HG03460 (cell line): ENCODE data around the gene FAM13B.
"Not testable (repeated sequence)": the region's sequence is repeated elsewhere in the genome, so short reads cannot be mapped to it uniquely, and the experiment has no call there.

Source experiments
- ATAC-seq: cut with Tn5 transposase; IDR thresholded peaks from one replicate; pipeline ENCODE4 v1.9.1; 2021; ENCODE audit not compliant: unreplicated experiment

FAM13B gene

DNA sequence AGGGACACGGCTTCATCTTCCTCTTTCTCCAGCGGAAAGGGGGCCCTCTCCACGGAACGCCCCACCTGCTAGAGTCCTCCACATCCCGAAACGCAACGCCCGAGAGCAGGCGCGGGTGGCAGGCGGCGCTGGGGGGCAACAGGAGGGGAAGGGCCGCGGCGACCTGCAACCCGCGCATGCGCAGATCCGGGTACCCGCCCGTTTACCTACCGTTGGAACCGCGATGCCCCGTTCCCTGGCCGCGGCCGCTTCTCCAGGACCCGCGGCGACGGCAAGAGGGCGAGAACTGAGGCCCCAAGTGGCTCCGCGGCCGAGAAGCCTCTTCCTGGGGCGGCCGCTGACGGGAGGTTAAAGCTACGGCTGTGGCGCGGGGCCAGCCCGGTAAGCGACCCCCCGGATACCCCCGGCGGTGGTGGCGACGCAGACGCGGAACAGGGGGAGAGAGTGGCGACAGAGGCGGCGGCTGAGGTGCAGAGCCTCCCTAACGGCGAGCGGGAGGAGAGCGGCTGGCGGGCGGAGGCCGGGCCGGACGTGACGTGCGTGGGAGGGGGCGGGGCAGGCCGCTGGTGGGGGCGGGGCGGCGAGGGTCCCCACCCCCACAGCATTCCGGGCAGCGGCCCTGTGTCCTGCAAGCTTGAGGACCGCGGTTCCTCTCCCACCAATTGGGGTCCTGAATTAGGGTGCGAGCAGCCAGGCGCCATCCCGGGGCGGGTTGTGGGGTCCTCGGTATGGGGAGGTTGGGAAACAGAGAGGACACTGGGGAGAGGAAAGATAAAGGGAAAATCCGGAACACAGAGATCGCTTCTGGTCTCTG is at the start of gene FAM13B:
Gene FAM13B, minus strand, starts transcription at position 508 of the 814 bp plus-strand sequence. CDS start 13,968 bp downstream, outside the sequence.
- ATAC-seq: peak; percentile 56

DNA sequence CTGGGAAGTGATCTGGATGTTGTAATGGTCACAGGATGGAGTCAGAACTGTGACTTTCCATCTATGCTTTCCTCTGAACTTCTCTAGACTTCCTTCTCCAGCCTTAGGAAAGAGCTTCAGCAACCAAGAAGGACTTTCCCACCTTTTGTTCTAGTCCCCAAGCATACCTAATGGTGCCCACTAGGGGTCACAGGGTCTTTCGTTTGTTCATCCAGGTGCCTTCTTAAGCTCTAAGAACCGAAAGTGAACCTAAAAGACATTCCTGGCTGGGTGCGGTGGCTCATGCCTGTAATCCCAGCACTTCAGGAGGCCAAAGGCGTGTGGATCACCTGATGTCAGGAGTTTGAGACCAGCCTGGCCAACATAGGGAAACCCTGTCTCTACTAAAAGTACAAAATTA is 49.2 kb upstream of the FAM13B start:
- no peak for ATAC-seq

DNA sequence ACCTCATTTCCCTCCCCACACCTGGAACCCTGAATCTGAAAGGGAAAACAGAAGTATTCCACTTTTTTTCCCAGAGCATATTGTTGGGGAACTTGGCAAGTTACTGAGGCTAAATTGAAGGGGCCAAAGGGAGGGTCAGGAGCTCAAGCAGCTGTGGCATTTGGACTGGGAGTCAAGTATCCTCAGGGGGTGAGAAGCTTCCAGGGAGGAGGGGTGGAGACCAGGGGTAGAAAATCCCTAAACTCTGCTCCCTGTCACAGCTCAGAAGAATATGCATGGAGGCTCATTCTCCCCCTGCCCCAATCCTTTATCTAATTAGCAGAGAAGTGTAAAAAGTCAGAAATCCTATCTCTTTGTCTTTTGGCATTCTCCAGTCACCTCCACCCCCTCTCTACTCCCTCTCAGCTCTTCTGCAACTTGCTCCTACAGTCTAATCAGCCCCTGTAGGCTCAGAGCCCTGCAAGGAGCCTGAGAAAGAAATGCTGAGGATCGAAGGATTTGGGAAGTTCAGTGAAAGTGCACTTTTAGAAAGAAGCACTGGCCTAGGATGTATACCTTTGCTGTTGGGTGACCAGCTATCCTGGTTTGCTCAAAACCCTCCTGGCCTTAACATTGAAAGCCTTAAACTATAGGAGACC is 45.2 kb upstream of the FAM13B start:
- ATAC-seq: no peak

DNA sequence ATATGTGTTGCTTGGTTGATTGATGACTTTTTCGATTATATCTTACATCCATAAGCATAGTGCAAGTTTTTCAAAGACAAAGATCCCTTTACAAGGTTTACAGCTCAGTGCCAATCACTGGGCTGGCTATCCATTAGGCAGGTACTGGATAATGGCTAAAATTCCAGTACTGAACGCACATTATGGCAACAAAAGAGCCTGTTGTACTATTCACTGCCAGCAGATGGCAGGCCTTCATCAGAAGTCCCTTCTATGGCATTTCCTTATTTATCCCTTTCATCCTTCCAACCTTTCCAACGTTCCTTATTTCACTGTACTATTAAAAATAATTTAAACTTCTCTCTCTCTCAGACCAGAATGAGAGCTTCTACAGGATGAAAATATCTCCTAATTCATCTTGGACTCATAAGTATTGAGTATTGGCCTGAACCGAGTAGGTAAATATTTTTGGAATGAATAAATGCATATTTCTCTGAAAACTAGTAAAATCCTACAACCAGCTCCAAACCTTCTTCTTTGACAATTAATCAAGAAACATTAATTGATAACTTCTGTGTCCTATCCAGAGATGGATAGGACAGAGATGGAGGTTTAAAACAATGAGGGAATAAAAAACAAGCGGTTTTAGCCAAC is 44.3 kb upstream of the FAM13B start:
- ATAC-seq: no peak

DNA sequence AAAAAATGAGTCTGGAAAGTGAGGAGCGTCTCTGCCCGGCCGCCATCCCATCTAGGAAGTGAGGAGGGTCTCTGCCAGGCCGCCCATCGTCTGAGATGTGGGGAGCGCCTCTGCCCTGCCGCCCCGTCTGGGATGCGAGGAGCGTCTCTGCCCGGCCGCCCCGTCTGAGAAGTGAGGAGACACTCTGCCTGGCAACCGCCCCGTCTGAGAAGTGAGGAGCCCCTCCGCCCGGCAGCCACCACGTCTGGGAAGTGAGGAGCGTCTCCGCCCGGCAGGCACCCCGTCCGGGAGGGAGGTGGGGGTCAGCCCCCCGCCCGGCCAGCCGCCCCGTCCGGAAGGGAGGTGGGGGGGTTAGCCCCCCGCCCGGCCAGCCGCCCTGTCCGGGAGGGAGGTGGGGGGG is 37.1 kb upstream of the FAM13B start:
- ATAC-seq: not testable (repeated sequence)

DNA sequence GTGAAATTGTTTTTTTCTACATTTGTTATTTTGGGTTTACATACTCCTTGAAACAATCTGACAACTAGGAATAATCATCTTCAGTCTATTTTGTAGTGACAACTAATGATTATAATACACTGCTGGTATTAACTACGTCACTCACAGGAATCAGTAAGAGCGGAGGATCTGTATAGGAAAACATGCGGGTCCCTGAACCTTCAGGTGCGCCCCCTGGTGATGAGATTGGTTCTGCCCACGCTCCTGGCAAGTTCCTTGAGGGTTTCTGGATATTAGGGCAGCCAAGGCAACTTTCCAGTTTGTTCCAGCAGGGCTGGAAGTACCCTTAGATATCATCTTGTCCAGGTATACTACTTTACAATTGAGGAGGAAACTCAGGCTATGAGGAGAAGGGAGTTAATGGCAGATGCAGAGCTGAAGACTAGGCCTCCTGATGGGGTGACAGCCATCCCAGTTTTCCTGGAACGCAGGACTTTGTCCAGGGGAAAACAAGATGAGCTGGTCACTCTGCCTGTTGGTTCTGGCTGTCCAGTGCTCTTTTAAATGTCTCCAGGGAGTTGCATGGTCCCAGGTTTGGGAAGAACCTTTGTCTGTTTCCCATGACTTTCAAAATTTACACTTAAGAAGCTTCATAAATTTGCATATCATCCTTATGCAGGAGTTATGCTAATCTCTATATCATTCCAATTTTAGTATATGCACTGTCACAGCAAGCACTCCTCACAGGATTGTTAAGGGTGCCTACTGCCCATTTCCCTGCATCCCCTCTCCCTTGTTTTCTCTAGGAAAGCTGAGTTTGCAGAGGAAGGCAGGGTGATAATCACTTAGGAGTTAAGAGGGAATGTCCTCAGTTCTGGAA is 36.1 kb upstream of the FAM13B start:
- no peak for ATAC-seq

DNA sequence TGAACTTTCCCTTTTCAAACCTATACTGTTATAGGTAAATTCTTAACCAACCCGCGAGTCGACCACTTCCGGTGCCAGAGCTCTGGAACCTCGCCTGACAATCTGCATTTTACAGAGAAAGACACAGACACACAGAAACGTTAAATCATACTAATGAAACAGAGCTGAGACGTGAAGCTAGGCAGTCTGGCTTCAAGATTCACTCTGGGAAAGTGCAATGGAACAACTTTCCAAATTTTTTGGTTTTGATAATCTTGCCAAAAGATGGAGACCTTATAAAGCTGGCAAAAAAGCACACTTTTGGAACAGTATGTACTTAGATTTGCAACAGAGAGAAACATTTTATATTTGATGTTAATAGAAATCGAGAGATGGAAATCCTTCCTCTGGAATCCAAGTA is 35.1 kb upstream of the FAM13B start:
- ATAC-seq: no peak

DNA sequence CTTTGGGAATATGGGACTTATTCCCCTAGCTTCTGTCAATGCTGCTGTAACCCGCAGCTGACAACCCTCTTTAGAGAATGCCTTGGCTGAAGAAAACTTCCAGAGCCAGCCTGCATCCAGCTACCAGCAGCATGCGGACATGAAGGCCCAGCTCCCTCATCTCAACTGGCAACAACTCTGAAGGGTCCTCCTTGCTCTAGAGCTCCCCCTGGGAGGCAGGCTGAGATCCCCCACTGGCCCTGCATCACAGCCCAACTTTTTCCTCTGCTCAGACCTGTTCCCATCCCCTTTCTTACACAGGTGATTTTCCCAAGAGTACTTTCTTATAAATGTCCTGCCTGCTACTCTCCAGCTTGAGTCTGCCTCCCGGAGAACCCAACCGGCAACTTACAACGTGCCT is 32.2 kb upstream of the FAM13B start:
- ATAC-seq: no peak

DNA sequence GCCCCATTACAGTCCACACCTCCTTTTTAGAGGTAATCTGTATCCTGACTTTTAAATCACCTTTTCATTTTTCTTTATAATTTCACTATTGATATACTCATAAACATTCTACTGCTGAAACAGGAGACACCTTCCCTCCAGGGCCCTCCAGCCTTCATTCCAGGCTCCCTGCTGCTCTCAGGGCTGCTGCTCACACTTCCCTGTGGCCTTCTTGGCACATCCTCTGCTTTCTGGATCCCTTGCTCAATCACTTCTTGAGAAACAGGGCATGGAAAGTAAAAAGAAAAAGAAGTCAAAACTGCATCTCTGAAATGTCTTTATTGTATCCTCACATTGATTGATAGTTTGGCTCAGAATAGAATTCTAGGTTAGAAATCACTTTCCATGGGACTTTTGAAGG is 31.6 kb upstream of the FAM13B start:
- ATAC-seq: no peak

DNA sequence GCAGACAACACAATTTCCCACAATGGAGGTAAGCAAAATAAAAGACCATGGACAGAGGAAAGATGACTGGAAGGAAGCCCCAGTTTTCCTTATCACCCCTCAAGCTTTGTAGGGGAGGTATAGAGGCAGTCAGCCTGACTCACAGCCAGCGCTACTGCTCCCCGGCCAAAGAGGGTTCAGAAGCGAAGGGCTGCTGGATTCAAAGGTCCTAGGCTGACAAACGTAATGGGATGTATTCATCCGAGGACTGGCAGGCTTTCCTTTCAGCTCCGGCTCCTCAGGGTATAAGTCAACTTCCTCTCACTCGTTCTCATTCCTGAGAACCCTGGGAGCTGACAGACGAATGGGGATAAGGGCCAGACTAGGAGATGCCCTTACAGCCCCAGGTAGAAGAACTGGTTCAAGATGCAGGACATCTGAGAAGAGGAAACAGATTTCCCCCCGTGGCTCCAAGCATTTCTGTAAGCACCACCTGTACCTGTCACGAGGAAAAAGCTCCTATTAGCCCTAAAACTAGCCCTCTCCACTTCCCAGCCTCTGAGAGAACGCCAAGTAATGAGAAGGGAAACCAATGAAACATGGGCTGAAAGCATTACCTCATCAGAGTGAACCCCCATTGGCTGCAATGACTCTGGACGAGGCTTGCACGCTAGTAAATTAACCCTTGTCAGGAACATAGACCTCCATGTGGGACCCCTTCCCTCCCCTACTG is 22.1 kb upstream of the FAM13B start:
- no peak for ATAC-seq

DNA sequence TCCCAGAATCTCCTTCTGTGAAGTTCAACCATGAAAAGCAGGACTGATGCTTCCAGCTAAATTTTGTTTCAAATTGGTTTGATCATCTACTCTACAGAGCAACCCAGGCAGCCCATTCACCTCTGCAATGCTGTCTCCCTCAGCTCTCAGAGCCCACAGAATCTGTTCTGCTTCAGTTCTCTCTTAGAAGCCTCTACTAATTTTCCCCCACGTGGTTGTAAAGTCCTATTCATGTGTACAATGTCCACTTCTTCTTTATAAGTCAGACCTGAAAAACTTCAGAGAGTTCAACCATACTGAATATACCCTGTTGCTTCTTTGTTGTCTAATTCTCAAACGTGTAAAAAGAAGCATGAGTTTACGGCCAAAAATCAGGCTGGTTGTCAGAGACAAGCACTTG is 21.3 kb upstream of the FAM13B start:
- ATAC-seq: no peak

DNA sequence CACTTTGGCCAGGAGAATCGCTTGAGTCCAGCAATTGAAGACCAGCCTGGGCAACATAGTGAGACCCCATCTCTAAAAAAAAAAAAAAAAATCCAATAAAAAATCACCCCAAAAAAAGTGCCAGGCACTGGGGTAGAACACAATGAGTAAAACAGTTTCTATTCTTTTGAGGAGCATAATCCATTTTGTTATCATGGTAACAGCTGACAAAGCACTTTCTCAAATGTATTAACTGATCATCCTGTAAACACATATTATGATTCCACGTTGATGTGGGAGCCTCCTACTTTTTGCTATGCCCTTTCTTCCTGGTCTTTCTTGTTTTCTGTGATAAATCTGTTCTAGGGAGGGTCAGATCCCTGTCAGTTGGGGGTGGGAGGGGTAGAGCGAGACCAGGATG is 20.7 kb upstream of the FAM13B start:
- ATAC-seq: no peak

DNA sequence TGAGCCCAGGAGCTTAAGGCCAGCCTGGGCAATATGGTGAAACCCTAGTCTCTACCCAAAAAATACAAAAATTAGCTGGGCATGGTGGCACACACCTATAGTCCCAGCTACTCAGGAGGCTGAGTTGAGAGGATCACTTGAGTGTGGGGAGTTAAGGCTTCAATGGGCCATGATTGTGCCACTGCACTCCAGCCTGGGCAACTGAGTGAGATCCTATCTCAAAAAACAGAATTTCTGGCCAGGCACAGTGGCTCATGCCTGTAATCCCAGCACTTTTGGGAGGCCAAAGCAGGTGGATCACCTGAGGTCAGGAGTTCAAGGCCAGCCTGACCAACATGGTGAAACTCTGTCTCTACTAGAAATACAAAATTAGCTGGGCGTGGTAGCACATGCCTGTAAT is 19.8 kb upstream of the FAM13B start:
- not testable (repeated sequence) for ATAC-seq

DNA sequence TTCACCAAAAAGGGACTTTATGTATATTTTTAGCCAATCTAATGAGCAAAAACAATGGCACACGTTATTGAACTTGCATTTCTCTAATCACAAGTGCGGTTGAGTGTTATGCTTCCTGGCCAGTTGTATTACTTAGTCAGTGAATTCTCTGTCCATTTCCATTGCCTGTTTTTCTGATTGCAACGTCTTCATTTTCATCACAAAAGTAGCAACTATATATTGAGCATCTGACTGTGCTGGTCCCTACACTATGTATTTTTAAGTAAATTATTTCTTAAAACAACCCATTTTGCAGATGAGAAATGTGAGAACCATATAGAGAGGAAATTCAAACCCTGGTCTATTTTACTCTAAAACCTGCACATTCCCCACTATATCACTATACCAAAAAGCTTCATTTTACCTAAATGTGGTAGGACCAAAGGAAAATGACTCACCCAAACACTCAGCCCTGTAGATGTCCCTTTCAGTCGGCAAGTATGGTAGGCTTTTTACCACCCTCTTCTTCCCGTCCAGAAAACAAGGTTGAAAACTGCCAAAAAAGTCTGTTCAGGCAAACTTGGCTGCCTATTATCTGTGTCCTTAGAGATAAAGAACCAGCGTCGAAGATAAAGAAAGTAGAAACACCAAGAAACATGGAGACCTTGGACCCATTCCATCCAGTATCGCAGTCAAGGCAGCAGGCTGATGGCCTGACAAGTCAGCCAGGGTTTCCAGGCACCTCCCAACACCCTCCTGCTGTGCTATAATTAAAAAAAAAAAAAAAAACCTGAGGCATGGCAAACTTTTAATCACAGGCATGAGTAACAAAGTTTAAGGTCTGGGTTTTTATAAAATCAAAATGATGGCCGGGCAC is 18.8 kb upstream of the FAM13B start:
- ATAC-seq: no peak

DNA sequence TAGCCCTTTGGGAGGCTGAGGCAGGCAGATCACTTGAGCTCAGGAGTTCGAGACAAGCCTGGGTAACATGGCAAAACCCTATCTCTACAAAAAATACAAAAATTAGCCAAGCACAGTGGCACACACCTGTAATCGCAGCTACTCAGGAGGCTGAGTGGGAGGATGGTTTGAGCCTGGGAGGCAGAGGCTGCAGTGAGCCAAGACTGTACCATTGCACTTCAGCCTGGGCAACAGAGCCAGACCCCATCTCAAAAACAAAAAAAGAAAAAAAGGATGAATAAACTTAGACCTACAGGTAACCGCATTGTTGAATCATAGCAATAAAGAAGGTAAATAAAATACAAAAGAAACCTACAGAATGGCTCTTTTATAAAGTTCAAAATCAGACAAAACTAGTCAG is 12.4 kb upstream of the FAM13B start:
- not testable (repeated sequence) for ATAC-seq

DNA sequence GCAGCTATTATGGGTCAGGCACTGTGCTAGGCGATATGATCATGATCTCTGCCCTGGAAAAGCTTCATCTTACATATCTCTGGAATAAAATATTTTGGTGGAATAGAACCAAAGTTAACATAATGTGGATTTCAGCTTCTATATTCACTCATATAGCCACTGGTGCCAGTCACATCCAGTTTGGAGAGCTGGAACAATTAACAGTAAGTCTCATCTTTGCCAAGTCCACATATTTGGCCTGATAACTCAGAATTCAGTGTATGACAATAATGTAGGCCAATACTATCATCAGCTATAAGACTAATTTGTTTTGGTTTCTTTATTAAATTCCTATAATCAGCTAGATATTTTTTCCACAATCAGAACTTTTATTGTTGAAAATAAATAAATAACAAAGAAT is 5.9 kb upstream of the FAM13B start:
- ATAC-seq: no peak

DNA sequence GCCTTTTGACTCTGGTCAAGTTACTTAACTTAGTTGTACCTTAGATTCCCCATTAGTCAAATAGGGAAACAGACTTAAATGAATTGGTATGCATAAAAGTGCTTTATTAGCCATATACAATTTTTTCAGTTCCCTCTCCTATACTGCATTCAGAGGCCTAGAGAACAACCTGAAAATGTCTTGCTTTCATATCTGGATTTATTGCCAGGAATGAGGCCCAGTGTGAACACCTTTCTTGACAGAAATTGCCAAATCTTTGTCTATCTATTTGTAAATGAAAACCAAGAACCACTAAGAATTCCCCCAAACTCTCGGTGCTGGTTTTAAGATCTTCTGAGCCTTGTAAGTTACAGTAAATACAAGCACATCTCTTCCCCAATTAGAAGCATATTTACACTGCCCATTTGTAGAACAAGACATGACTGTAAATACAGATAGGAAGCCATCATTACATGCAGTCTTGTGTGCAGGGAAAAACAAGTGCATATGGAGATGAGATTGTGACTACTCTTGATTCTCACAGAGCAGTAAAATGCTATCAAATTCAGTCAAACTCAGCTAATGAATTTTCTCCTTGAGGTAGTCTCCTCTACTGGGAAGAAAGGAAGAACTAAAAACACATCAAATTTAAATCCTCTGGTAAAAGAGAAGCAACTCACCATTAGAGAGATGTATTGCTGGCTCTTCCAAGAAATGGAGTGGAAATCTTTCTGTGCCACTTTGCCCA is 5.2 kb upstream of the FAM13B start:
- ATAC-seq: no peak

DNA sequence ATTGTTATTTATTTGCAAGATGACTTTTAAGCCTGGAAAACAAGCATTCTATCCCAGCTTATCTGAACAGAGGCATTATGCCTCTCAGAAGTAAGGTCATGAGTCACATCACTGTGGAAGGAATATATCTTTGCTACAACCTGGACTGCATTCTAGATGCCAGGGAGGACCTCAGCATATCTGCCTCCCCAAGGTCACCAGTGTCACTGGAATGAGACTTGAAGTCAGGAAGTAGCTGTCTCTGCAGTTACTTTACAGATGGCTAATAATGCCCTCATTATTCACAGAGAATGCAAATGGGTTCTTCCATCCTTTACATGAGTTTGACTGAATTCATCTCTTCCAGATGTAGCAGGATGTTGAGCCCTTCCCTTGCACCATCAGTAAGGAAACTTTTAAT is 4.4 kb upstream of the FAM13B start:
- no peak for ATAC-seq
